H9 (cell line): ENCODE data around the gene GRHL3. TPM values are rescaled to one million over a fixed set of nuclear protein-coding genes. Genes with fewer than 3 reads are reported as not detected.

Source experiments
- DNase-seq: peaks from one replicate; pipeline ENCODE4 v3.0.0-alpha.2; 2017
- H2AFZ ChIP-seq: one replicate; pipeline ENCODE4 v1.6.1; 2013; ENCODE audit warnings: mild to moderate bottlenecking, low read length, control low read depth, moderate library complexity
- H2AK5ac ChIP-seq: 2 replicates; pipeline ENCODE4 v1.6.1; 2013; ENCODE audit warnings: low read length, control low read depth, mixed read lengths; ENCODE audit not compliant: insufficient read length
- H2BK120ac ChIP-seq: one replicate; pipeline ENCODE4 v1.6.1; 2013; ENCODE audit warnings: low read depth, mild to moderate bottlenecking, low read length, control low read depth, inconsistent platforms; ENCODE audit not compliant: poor library complexity, severe bottlenecking
- H2BK12ac ChIP-seq: 2 replicates; pipeline ENCODE4 v1.6.1; 2013; ENCODE audit warnings: low read length, control low read depth, mixed read lengths, low read depth; ENCODE audit not compliant: insufficient read length
- H2BK15ac ChIP-seq: 2 replicates; pipeline ENCODE4 v1.6.1; 2013; ENCODE audit warnings: low read depth, low read length, control low read depth
- H2BK20ac ChIP-seq: one replicate; pipeline ENCODE4 v1.6.1; 2013; ENCODE audit warnings: low read depth, mild to moderate bottlenecking, low read length, control low read depth, inconsistent platforms; ENCODE audit not compliant: poor library complexity, severe bottlenecking
- H2BK5ac ChIP-seq: 2 replicates; pipeline ENCODE4 v1.6.1; 2013; ENCODE audit warnings: low read length, control low read depth, mixed read lengths; ENCODE audit not compliant: insufficient read length
- H3K14ac ChIP-seq: 2 replicates; pipeline ENCODE4 v1.6.1; 2013; ENCODE audit warnings: low read length, control low read depth; ENCODE audit not compliant: insufficient read depth
- H3K18ac ChIP-seq: 2 replicates; pipeline ENCODE4 v1.6.1; 2013; ENCODE audit warnings: low read depth, mild to moderate bottlenecking, mixed read lengths, low read length, control low read depth; ENCODE audit not compliant: insufficient read length
- H3K23ac ChIP-seq: 2 replicates; pipeline ENCODE4 v1.6.1; 2013; ENCODE audit warnings: low read length, control low read depth, mixed read lengths, low read depth; ENCODE audit not compliant: insufficient read length
- H3K23me2 ChIP-seq: 2 replicates; pipeline ENCODE4 v1.6.1; 2013; ENCODE audit warnings: low read depth, mild to moderate bottlenecking, mixed read lengths, low read length, control low read depth; ENCODE audit not compliant: insufficient read length, poor library complexity, severe bottlenecking
- H3K27ac ChIP-seq: 2 replicates; pipeline ENCODE4 v1.5.1; 2013; ENCODE audit warnings: low read length, control low read depth, mixed read lengths, low read depth; ENCODE audit not compliant: insufficient read length
- H3K27me3 ChIP-seq: 2 replicates; pipeline ENCODE4 v1.6.1; 2013; ENCODE audit warnings: low read length, control low read depth, inconsistent platforms; ENCODE audit not compliant: insufficient read depth
- H3K4ac ChIP-seq: 2 replicates; pipeline ENCODE4 v1.6.1; 2013; ENCODE audit warnings: low read depth, mild to moderate bottlenecking, control low read depth, inconsistent platforms, low read length, moderate library complexity
- H3K4me1 ChIP-seq: 2 replicates; pipeline ENCODE4 v1.6.1; 2013; ENCODE audit warnings: low read length, control low read depth, inconsistent platforms; ENCODE audit not compliant: insufficient read depth
- H3K4me2 ChIP-seq: 2 replicates; pipeline ENCODE4 v1.6.1; 2013; ENCODE audit warnings: low read length, control low read depth, mixed read lengths; ENCODE audit not compliant: insufficient read length, insufficient read depth
- H3K56ac ChIP-seq: 2 replicates; pipeline ENCODE4 v1.6.1; 2013; ENCODE audit warnings: low read depth, mild to moderate bottlenecking, mixed read lengths, low read length, control low read depth; ENCODE audit not compliant: insufficient read length
- H3K79me1 ChIP-seq: 2 replicates; pipeline ENCODE4 v1.6.1; 2013; ENCODE audit warnings: low read depth, mild to moderate bottlenecking, moderate library complexity, low read length, control low read depth, inconsistent platforms; ENCODE audit not compliant: insufficient read depth, poor library complexity, severe bottlenecking
- H3K79me2 ChIP-seq: 2 replicates; pipeline ENCODE4 v1.6.1; 2013; ENCODE audit warnings: low read length, control low read depth, inconsistent platforms; ENCODE audit not compliant: insufficient read depth
- H3K9ac ChIP-seq: 2 replicates; pipeline ENCODE4 v1.6.1; 2013; ENCODE audit warnings: low read length, control low read depth, mixed read lengths; ENCODE audit not compliant: insufficient read length; ENCODE audit errors: extremely low read depth
- H3K9me3 ChIP-seq: one replicate; pipeline ENCODE4 v1.6.1; 2013; ENCODE audit warnings: low read depth, low read length, inconsistent platforms; ENCODE audit not compliant: control insufficient read depth
- H3T11ph ChIP-seq: one replicate; pipeline ENCODE4 v1.6.1; 2013; ENCODE audit warnings: mild to moderate bottlenecking, low read length, control low read depth, inconsistent platforms
- H4K20me1 ChIP-seq: one replicate; pipeline ENCODE4 v1.6.1; 2013; ENCODE audit not compliant: control insufficient read depth, insufficient read length, insufficient read depth
- H4K5ac ChIP-seq: 2 replicates; pipeline ENCODE4 v1.6.1; 2013; ENCODE audit warnings: low read depth, mild to moderate bottlenecking, mixed read lengths, low read length, control low read depth; ENCODE audit not compliant: insufficient read length
- H4K8ac ChIP-seq: replicated peaks from 2 replicates; pipeline ENCODE4 v1.6.1; 2013; ENCODE audit warnings: low read length, control low read depth, mixed read lengths, low read depth; ENCODE audit not compliant: insufficient read length
- H4K91ac ChIP-seq: 2 replicates; pipeline ENCODE4 v1.6.1; 2013; ENCODE audit warnings: low read depth, mild to moderate bottlenecking, moderate library complexity, mixed read lengths, low read length, control low read depth; ENCODE audit not compliant: insufficient read length
- H3K27ac Mint-ChIP-seq, 3 experiments: 2 replicates in 2 of 3; 3 replicates in 1 of 3; pipeline ENCODE4 v1.8.0; 2020 to 2021; ENCODE audit warnings: mixed read lengths in 3 of 3, mild to moderate bottlenecking in 1 of 3, moderate library complexity in 1 of 3
- H3K27me3 Mint-ChIP-seq: 2 replicates; pipeline ENCODE4 v1.8.0; 2021; ENCODE audit warnings: low read depth, mild to moderate bottlenecking, moderate library complexity, mixed read lengths
- H3K36me3 Mint-ChIP-seq, 3 experiments: 2 replicates in 2 of 3; 3 replicates in 1 of 3; pipeline ENCODE4 v1.8.0; 2020 to 2021; ENCODE audit warnings: low read depth in 3 of 3, mixed read lengths in 3 of 3; ENCODE audit not compliant: insufficient read depth in 1 of 3
- H3K4me1 Mint-ChIP-seq, 2 experiments: 2 replicates each; pipeline ENCODE4 v1.8.0; 2020; ENCODE audit warnings: mixed read lengths in 2 of 2
- H3K4me3 Mint-ChIP-seq, 2 experiments: 2 replicates in 1 of 2; 3 replicates in 1 of 2; pipeline ENCODE4 v1.8.0; 2020 to 2021; ENCODE audit warnings: mild to moderate bottlenecking in 2 of 2, mixed read lengths in 2 of 2, moderate library complexity in 1 of 2
- H3K9me3 Mint-ChIP-seq, 2 experiments: 2 replicates in 1 of 2; 3 replicates in 1 of 2; pipeline ENCODE4 v1.8.0; 2020; ENCODE audit warnings: mild to moderate bottlenecking in 2 of 2, mixed read lengths in 2 of 2, moderate library complexity in 1 of 2
- WGBS: extraction: QIAGEN DNeasy Blood & Tissue Kit; methylation state at CpG from one replicate; pipeline ENCODE4 v1.1.7; 2013; ENCODE audit warnings: missing lambda C conversion rate, low lambda C conversion rate, mixed read lengths; ENCODE audit not compliant: insufficient read length; ENCODE audit errors: extremely low coverage; 5-methylcytosine and 5-hydroxymethylcytosine counted together
- total RNA-seq: library from RNA; stranded (reverse); gene quantifications from 2 replicates; pipeline ENCODE4 v1.2.1, GENCODE V29; 2021
- TF ChIP-seq, protein P1 (sequence below): fragments of 200-600 bp; sonication (generic); conservative IDR thresholded peaks from 3 replicates; pipeline ENCODE4 v1.8.0; 2021; ENCODE audit warnings: antibody characterized with exemption, mild to moderate bottlenecking

The GRHL3 gene
- total RNA-seq, 1 experiment from 2014 or later, result 3.5 TPM

DNA sequence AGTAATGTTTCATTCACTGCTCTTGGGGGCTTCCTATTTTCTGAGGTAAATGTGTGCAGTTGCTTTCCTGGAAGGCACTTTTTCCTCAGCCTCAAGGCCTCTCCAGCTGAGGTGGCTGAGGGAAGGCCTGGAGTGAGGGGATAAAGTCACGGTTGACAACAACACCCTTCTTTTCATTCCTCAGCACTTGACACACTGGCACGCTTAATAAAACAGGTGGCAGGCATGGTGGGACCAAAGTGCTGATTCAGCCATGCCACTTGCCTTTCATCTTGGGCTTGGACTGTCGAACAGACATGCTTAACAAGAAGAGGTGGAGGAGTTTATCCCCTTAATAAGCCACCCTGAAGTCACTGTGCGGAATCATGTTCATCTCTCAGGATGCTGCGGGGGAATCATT lies 23.6 kb upstream of the GRHL3 start:
- H4K5ac ChIP-seq, result no peak overlapping the region
- Mint-ChIP-seq H3K9me3 (no peaks in the 10 kb centered on the region), H3K27me3 (peaks cover 8% of the 10 kb centered on the region), H3K27ac (no peak overlapping the region), H3K4me1 (peaks cover 37% of the 10 kb centered on the region in 2 experiments), H3K4me3 (no peak overlapping the region), H3K36me3 (no peaks in the 10 kb centered on the region)
- DNase-seq, result no peak
- no peak overlapping the region for H4K91ac ChIP-seq
- H2BK20ac ChIP-seq, result no peak overlapping the region
- H2AFZ ChIP-seq, result no peak overlapping the region
- H2BK15ac ChIP-seq, result no peak overlapping the region
- H3K27me3 ChIP-seq, result no peaks in the 10 kb centered on the region
- no peak overlapping the region for H3K23ac ChIP-seq
- H3K18ac ChIP-seq, result no peak overlapping the region
- H3K23me2 ChIP-seq, result no peaks in the 10 kb centered on the region
- no peaks in the 10 kb centered on the region for H4K20me1 ChIP-seq
- no peak overlapping the region for H2BK5ac ChIP-seq
- H4K8ac ChIP-seq, result peak overlapping the region; percentile 69
- WGBS, result no CpG with 5 or more reads among the region's 5 CpGs
- H3K4me1 ChIP-seq, result peaks cover 4% of the 10 kb centered on the region
- no peaks in the 10 kb centered on the region for H3K79me1 ChIP-seq
- no peak overlapping the region for H2BK120ac ChIP-seq
- H3K4me2 ChIP-seq, result no peak overlapping the region
- H3K56ac ChIP-seq, result no peak overlapping the region
- H3T11ph ChIP-seq, result no peak overlapping the region
- no peak overlapping the region for H3K9ac ChIP-seq
- no peak overlapping the region for H2BK12ac ChIP-seq
- no peak overlapping the region for H3K14ac ChIP-seq
- TF ChIP-seq, protein P1, sequence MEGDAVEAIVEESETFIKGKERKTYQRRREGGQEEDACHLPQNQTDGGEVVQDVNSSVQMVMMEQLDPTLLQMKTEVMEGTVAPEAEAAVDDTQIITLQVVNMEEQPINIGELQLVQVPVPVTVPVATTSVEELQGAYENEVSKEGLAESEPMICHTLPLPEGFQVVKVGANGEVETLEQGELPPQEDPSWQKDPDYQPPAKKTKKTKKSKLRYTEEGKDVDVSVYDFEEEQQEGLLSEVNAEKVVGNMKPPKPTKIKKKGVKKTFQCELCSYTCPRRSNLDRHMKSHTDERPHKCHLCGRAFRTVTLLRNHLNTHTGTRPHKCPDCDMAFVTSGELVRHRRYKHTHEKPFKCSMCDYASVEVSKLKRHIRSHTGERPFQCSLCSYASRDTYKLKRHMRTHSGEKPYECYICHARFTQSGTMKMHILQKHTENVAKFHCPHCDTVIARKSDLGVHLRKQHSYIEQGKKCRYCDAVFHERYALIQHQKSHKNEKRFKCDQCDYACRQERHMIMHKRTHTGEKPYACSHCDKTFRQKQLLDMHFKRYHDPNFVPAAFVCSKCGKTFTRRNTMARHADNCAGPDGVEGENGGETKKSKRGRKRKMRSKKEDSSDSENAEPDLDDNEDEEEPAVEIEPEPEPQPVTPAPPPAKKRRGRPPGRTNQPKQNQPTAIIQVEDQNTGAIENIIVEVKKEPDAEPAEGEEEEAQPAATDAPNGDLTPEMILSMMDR, result no peak
- H3K9me3 ChIP-seq, result no peaks in the 10 kb centered on the region
- H3K79me2 ChIP-seq, result no peaks in the 10 kb centered on the region
- no peak overlapping the region for H2AK5ac ChIP-seq
- no peak overlapping the region for H3K4ac ChIP-seq
- H3K27ac ChIP-seq, result no peak overlapping the region
